Sigmoid colon (tissue), 7 donors: ENCODE measurements around the gene HDAC4. TPM values are rescaled to one million over a fixed set of nuclear protein-coding genes. Genes with fewer than 3 reads are reported as not detected.

Experiments
- DNase-seq: peaks from one replicate; pipeline ENCODE4 v3.0.0-alpha.2; 2019
- H3K27ac ChIP-seq, 4 donors: fragments of 200-600 bp; sonication (generic); one replicate each; pipeline ENCODE4 v1.5.1; 2016 to 2019; ENCODE audit warnings: mild to moderate bottlenecking in 1 of 4
- H3K27me3 ChIP-seq, 3 donors: fragments of 200-600 bp; sonication (generic); one replicate each; pipeline ENCODE4 v1.5.1; 2019; ENCODE audit warnings: mild to moderate bottlenecking in 1 of 3
- H3K36me3 ChIP-seq, 4 donors: fragments of 200-600 bp; sonication (generic); one replicate each; pipeline ENCODE4 v1.5.1; 2016 to 2019
- H3K4me1 ChIP-seq, 4 donors: fragments of 200-600 bp; sonication (generic); one replicate each; pipeline ENCODE4 v1.5.1; 2017 to 2019
- H3K4me3 ChIP-seq, 4 donors: fragments of 200-600 bp; sonication (generic); one replicate each; pipeline ENCODE4 v1.5.1; 2017 to 2019; ENCODE audit warnings: mild to moderate bottlenecking in 2 of 4, moderate library complexity in 1 of 4
- H3K9me3 ChIP-seq, 4 donors: fragments of 200-600 bp in 3 of 4; sonication (generic) in 3 of 4; one replicate each; pipeline versions ENCODE4 v1.5.1 to v1.6.1; 2013 to 2019
- EP300 ChIP-seq, 4 donors: sonication (generic); formaldehyde crosslinking; IDR thresholded peaks; one replicate each; pipeline ENCODE4 v1.6.1; 2017; ENCODE audit warnings: antibody characterized with exemption in 4 of 4
- POLR2A ChIP-seq, 2 donors: fragments of 450-650 bp; IDR thresholded peaks; one replicate each; pipeline ENCODE4 v1.6.1; 2016; ENCODE audit warnings: antibody characterized with exemption in 2 of 2, mild to moderate bottlenecking in 2 of 2, moderate library complexity in 2 of 2
- POLR2AphosphoS5 ChIP-seq, 4 donors: sonication (generic); formaldehyde crosslinking; IDR thresholded peaks; one replicate each; pipeline ENCODE4 v1.6.1; 2017; ENCODE audit warnings: antibody characterized with exemption in 4 of 4
- WGBS, 2 donors: extraction: QIAGEN DNeasy Blood & Tissue Kit; methylation state at CpG; one replicate each; pipeline ENCODE4 v1.1.7; 2013; 5-methylcytosine and 5-hydroxymethylcytosine counted together
- intact Hi-C: fragments of 100-400 bp; cut with DNase I; formaldehyde crosslinking; loops from one replicate; pipeline ENCODE4 v1.15.1; 2023
- polyA plus RNA-seq, 3 donors: library from polyadenylated mRNA; stranded (reverse); fragments of 200-250 nt; gene quantifications; one replicate each; pipeline ENCODE4 v1.2.3, GENCODE V29; 2013
- total RNA-seq, 4 donors: library from RNA; depleted of rRNA; stranded (reverse); fragments of >200 nt; gene quantifications; one replicate each; pipeline ENCODE4 v1.1.0, GENCODE V29; 2016
- TF ChIP-seq, protein P1 (sequence below), 4 experiments: fragments of 450-650 bp in 3 of 4; fragments of 200-600 bp in 1 of 4; IDR thresholded peaks; one replicate each; pipeline ENCODE4 v1.5.1; 2016 to 2019; ENCODE audit warnings: antibody characterized with exemption in 4 of 4, mild to moderate bottlenecking in 3 of 4, moderate library complexity in 2 of 4
- donor health status: healthy with polysubstance abuse.
- donor health status: Bipolar disorder and iron deficiency.
- donor health status: healthy.

The HDAC4 gene
- total and polyA plus RNA-seq, 7 donors = 1.8 to 196 (median 77.0) TPM

DNA sequence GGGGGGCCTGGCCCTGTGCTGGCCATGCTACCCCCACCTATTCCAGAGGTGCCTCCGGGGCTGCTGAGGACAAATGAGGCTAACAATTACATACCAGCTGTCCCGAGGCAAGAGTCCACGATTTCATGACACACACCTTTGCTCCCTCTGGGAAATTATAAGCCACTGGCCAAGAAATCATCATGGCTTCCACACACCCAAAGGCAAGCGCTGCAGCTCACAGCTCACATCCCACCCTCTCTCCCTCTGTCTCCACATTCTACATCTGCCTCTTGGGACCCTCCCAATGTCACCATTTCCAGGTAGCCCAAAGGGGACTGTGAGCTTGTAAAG is 134.4 kb downstream of the HDAC4 start:
- WGBS, 2 donors = 58 to 85% methylated on average over 4 of the region's 4 CpGs
- H3K27ac ChIP-seq = peak overlapping the region; percentile 66 to 84 (median 82)
- H3K4me1 ChIP-seq = peaks cover 0 to 100% (median 98%) of the 10 kb centered on the region in 4 donors
- intact Hi-C loops = no loop called here
- no peak for DNase-seq
- no peaks in the 10 kb centered on the region for H3K36me3 ChIP-seq
- H3K4me3 ChIP-seq = peak overlapping the region in 2 of 4 donors; percentile 1 to 15
- TF ChIP-seq POLR2A (IDR thresholded peaks at IDR 0.05) = no peak
- TF ChIP-seq POLR2AphosphoS5 (IDR thresholded peaks at IDR 0.05) = no peak
- TF ChIP-seq, protein P1, sequence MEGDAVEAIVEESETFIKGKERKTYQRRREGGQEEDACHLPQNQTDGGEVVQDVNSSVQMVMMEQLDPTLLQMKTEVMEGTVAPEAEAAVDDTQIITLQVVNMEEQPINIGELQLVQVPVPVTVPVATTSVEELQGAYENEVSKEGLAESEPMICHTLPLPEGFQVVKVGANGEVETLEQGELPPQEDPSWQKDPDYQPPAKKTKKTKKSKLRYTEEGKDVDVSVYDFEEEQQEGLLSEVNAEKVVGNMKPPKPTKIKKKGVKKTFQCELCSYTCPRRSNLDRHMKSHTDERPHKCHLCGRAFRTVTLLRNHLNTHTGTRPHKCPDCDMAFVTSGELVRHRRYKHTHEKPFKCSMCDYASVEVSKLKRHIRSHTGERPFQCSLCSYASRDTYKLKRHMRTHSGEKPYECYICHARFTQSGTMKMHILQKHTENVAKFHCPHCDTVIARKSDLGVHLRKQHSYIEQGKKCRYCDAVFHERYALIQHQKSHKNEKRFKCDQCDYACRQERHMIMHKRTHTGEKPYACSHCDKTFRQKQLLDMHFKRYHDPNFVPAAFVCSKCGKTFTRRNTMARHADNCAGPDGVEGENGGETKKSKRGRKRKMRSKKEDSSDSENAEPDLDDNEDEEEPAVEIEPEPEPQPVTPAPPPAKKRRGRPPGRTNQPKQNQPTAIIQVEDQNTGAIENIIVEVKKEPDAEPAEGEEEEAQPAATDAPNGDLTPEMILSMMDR (IDR thresholded peaks at IDR 0.05) = no peak
- no peak for TF ChIP-seq EP300 (IDR thresholded peaks at IDR 0.05)
- H3K27me3 ChIP-seq = no peaks in the 10 kb centered on the region
- no peaks in the 10 kb centered on the region for H3K9me3 ChIP-seq

DNA sequence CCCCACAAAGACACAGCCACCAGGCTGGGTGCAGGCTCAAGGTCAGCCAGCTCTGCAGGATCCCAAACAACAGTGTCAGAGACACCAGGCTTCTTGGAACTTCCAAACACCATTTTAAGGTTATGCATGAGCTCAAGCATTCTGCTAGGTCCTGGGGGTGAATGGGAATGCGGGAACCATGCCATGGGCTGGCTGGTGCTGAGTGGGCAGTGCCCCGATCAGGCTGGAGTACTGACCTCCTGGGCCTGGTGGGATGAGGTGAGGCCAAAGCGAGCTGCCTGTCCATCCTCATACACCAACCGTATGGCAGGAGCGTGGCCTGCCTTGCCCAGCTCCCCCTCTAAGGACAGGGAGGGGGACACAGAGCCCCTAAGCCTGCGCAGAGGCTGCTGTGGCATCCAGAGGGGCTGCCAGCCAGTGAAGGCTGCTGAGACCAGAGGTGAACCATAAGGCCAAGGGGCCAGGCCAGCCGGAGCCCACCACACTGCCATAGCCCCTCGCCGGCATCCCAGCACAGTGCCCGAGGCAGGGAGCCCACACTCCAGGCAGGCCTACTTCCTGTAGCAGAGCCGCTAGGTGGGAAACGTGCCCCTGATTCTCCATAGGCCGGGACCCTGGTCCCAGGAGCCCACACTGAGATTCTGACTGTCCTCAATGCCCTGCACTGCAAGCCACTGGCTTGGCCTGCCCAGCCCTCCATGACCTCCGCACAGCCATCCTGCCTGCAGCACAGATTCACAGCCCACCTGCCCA is 135.0 kb downstream of the HDAC4 start:
- intact Hi-C loops = no loop called here
- 88 to 94% methylated on average over 14 of the region's 14 CpGs for WGBS, 2 donors
- Histone ChIP-seq H3K4me3 (peak overlapping the region in 1 of 4 donors; percentile 1), H3K36me3 (no peaks in the 10 kb centered on the region), H3K4me1 (peaks cover 0 to 100% (median 98%) of the 10 kb centered on the region in 4 donors), H3K9me3 (no peaks in the 10 kb centered on the region), H3K27me3 (no peaks in the 10 kb centered on the region), H3K27ac (peak overlapping the region; percentile 66 to 84 (median 82))
- peak; percentile 65 for DNase-seq
- TF ChIP-seq, protein P1 (IDR thresholded peaks at IDR 0.05) = no peak
- TF ChIP-seq POLR2AphosphoS5 (IDR thresholded peaks at IDR 0.05) = no peak
- TF ChIP-seq EP300 (IDR thresholded peaks at IDR 0.05) = no peak
- TF ChIP-seq POLR2A (IDR thresholded peaks at IDR 0.05) = no peak

DNA sequence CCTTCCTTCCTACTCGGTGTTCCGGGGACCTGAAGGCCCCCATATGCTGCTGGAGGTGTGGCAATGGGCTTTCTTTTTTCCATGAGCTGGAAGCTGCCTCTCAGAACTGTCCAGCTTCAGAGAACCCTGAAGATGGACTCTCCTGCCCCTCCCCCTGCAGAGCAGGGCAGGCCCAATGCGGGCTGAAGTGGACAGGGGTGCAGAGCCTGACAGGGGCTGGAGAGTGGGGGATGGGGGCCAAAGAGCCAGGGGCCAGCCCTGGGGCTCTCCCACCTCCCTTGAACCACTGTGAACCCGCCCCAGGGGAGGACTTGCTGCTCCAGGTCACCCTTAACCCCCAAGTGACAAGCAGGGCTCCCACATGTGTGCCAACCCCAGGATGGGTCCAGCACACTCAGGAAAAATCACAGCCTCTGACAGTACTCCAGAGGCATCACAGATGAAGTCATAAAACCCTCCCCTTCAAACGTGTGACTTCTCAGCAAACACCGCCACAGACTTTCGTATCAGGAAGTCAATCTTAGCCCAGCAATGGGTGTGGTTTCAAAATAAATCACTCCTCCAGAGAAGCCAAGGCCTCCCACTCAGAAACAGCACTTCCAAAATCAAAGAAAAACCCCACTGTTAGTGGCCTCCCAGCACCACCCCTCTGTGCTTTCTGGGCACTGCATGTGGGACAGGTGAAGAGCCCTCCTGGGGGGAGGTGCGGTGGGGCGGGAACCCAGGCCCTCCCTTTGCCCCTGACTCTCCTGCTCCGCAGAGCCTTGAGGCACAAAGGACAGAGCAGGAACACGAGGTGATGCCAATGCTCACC is 135.8 kb downstream of the HDAC4 start:
- Histone ChIP-seq H3K27ac (peak overlapping the region; percentile 66 to 84 (median 82)), H3K4me3 (peak overlapping the region in 1 of 4 donors; percentile 3)
- intact Hi-C loops = no loop called here

DNA sequence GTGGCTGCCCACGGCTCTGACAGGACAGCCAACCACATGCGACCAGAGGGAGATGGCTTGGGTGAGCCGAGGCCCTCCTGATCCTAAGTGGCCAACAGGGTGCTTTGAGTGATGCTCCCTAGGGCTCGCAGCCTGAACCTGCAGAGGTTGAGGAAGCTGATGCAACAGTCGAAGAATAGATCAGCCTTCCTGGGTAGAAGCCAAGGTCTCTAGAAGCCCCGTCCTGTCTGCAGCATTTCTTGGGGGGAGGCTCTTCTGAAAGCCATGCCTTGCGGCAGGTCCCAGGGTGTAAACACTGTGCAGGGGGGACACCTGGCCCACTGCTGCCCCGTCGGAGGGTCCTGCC is 136.4 kb downstream of the HDAC4 start:
- H3K27me3 ChIP-seq = no peaks in the 10 kb centered on the region
- H3K9me3 ChIP-seq = no peaks in the 10 kb centered on the region
- TF ChIP-seq, protein P1 (IDR thresholded peaks at IDR 0.05) = no peak
- peak in 1 of 4 donors; percentile 6 for TF ChIP-seq POLR2AphosphoS5 (IDR thresholded peaks at IDR 0.05)
- peak overlapping the region in 1 of 4 donors; percentile 3 for H3K4me3 ChIP-seq
- peaks cover 0 to 100% (median 99%) of the 10 kb centered on the region in 4 donors for H3K4me1 ChIP-seq
- 46 to 70% methylated on average over 9 of the region's 9 CpGs for WGBS, 2 donors
- peak; percentile 71 for DNase-seq
- intact Hi-C loops = no loop called here
- no peaks in the 10 kb centered on the region for H3K36me3 ChIP-seq
- peak overlapping the region; percentile 66 to 84 (median 82) for H3K27ac ChIP-seq

More for the DNA sequence above, 135.8 kb downstream of the HDAC4 start:
- WGBS, 2 donors = 22 to 27% methylated on average over 11 of the region's 11 CpGs
- DNase-seq = peak; percentile 76
- TF ChIP-seq, protein P1 (IDR thresholded peaks at IDR 0.05) = no peak
- TF ChIP-seq POLR2A (IDR thresholded peaks at IDR 0.05) = no peak
- TF ChIP-seq EP300 (IDR thresholded peaks at IDR 0.05) = peak in 1 of 4 donors; percentile 54
- TF ChIP-seq POLR2AphosphoS5 (IDR thresholded peaks at IDR 0.05) = peak in 3 of 4 donors; percentile 13 to 65 (median 27)
- H3K9me3 ChIP-seq = no peaks in the 10 kb centered on the region
- H3K27me3 ChIP-seq = no peaks in the 10 kb centered on the region
- peaks cover 0 to 100% (median 98%) of the 10 kb centered on the region in 4 donors for H3K4me1 ChIP-seq
- no peaks in the 10 kb centered on the region for H3K36me3 ChIP-seq
